GM18870 (cell line): ENCODE measurements around the gene HTN1.
"Not testable (repeated sequence)": the region's sequence is repeated elsewhere in the genome, so short reads cannot be mapped to it uniquely, and the experiment has no call there.

Experiments used
- ATAC-seq: cut with Tn5 transposase; IDR thresholded peaks from one replicate; pipeline ENCODE4 v1.9.1; 2021; ENCODE audit warnings: moderate library complexity; ENCODE audit not compliant: unreplicated experiment

Gene HTN1

DNA sequence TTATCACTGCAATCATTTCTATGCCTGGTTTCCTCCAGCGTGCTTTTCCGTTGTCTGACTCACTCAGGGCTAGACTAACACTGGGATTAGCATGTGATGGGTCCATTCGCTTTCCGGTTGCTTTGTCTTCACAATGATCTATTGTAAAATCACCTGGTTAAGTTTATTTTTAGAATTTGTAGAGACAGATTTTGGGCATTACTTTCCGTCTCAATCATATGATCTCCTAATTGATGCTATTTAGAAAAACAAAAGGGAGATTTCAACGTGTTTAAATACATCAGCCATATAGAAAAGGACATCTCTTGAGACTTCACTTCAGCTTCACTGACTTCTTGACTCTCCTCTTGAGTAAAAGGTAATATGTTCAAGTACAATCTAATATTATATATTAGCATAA, at the start of gene HTN1:
Gene HTN1, plus strand, starts transcription at position 301 of the 400 bp plus-strand sequence. CDS start 2,639 bp downstream, outside the sequence.
- ATAC-seq: not testable (repeated sequence)

DNA sequence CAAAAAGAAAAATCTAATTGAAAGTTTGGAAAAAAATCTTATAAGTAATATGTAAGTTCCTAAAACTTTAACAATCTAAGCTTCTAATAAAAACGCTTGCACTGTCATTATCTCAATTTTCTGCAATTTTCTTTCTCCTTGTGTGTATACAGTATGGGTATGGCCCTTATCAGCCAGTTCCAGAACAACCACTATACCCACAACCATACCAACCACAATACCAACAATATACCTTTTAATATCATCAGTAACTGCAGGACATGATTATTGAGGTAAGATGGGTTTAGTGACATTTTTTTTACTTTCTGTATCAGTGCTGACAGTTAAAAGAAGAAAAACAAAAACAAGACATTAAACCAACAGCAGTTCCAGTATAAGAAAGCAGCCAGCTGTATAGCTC, 49.5 kb upstream of the HTN1 start:
- no peak for ATAC-seq

DNA sequence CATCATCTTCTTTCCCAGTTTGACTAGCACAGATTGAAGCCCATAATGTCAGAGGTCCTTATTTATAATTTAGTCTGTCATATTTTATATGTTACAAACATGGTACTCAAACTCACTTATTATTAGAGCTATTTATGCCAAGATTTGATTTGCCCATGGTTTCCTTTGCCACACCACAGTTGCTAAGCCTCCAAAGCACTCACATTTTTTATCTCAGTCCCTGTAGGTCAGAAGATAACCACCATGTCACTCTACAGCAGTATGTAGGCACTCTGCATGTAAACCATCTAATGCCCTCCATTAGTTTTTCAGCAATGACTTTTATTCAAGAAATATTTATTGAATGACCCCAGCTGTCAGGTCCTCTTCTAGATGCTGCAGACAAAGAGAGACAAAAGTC, 47.7 kb upstream of the HTN1 start:
- no peak for ATAC-seq

DNA sequence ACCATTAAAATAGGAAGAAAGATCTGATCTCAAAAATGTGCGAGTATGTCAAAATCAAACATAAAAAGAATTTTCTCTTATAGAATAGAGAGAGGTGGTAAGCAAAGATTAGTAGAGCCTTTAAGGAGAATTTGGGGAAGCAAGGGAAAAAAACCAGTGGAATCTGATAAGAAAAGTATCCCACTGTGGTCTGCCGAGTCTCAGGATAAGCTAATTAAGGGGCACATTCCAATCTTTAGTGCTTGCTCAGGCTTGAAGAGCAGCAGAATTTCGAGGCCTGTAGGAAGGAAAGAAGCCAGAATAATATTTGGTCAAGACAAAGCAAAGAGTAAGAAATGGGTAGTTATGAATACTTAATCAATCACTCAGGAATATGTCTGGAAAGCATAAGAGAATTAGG, 41.5 kb upstream of the HTN1 start:
- no peak for ATAC-seq

DNA sequence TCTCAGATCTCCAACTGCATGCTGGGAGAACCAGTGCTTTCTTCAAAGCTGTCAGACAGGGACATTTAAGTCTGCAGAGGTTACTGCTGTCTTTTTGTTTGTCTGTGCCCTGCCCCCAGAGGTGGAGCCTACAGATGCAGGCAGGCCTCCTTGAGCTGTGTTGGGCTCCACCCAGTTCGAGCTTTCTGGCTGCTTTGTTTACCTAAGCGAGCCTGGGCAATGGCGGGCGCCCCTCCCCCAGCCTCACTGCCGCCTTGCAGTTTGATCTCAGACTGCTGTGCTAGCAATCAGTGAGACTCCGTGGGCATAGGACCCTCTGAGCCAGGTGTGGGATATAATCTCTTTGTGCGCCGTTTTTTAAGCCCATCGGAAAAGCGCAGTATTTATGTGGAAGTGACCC, 31.2 kb upstream of the HTN1 start:
- ATAC-seq: not testable (repeated sequence)

DNA sequence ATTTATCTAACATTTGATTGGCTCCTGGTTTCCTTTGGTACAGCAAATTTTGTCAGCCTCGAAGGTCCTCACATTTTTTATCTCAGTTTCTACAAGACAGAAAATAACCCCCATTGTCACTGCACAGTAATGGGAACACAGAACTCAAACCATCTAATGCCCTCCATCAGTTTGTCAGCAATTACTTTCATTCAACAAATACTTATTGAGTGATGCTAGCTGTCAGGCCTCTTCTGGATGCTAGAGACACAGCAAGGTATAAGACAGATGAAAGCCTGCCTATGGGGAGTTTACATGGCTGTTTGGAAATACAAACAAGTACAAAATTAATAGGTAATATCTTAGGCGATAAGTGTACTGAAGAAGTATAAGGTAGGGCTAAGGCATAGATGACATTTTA, 27.0 kb upstream of the HTN1 start:
- no peak for ATAC-seq

DNA sequence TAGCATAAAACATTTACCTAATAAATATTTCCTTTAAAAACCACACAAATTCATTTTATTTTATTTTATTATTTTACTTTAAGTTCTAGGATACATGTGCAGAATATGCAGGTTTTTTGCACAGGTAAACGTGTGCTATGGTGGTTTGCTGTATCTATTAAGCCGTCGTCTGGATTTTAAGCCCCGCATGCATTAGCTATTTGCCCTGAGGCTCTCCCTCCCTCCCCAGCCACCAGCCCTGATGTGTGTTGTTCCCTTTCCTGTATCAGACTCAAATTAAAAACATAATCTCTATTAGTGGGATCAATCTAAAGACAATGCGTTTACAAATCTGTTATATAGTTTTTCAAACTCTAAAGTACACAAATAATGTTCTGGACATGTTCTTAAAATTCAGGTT, 23.2 kb upstream of the HTN1 start:
- no peak for ATAC-seq

DNA sequence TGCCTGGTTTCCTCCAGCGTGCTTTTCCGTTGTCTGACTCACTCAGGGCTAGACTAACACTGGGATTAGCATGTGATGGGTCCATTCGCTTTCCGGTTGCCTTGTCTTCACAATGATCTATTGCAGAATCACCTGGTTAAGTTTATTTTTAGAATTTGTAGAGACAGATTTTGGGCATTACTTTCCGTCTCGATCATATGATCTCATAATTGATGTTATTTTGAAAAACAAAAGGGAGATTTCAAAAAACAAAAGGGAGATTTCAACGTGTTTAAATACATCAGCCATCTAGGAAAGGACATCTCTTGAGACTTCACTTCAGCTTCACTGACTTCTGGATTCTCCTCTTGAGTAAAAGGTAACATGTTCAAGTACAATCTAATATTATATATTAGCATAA, 22.1 kb upstream of the HTN1 start, which contains the start of gene HTN3:
Gene HTN3, plus strand, starts transcription at position 301 of the 400 bp plus-strand sequence. CDS start 2,282 bp downstream, outside the sequence.
- not testable (repeated sequence) for ATAC-seq

DNA sequence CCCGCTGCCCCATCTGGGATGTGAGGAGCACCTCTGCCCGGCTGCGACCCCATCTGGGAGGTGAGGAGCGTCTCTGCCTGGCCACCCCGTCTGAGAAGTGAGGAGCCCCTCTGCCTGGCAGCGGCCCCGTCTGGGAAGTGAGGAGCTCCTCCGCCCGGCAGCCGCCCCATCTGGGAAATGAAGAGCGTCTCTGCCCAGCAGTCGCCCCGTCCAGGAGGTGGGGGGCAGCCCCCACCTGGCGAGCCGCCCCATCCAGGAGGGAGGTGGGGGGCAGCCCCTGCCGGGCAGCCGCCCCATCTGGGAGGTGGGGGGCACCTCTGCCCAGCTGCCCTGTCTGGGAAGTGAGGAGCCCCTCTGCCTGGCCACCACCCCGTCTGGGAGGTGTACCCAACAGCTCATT, 12.7 kb upstream of the HTN1 start:
- not testable (repeated sequence) for ATAC-seq

DNA sequence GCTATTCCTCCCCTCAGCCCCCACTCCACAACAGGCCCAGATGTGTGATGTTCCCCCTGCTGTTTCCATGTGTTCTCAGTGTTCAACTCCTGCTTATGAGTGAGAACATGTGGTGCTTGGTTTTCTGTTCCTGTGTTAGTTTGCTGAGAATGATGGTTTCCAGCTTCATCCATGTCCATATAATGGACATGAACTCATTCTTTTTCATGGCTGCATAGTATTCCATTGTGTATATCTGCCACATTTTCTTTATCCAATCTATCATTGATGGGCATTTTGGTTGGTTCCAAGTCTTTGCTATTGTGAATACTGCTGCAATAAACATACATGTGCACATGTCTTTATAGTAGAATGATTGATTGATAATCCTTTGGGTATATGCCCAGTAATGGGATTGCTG, 10.3 kb upstream of the HTN1 start:
- not testable (repeated sequence) for ATAC-seq

DNA sequence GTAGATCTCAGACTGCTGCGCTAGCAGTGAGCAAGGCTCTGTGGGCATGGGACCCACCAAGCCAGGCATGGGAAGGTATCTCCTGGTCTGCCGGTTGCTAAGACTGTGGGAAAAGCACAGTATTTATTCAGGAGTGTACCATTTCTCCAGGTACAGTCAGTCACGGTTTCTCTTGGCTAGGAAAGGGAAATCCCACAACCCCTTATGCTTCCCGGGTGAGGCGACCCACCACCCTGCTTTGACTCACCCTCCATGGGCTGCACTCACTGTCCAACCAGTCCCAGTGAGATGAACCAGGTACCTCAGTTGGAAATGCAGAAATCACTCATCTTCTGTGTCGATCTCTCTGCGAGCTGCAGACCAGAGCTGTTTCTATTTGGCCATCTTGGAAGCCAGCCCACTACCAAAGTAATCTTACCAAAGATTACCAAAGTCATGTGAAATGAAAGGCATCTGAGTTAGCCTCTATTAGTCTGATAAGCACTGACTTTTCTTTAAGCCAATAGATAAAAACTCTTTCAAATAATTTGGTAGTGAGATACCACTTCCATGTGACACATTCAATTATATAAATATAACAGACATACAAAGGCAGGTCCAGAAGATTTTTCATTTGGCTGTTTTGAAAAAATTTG, 8.5 kb upstream of the HTN1 start:
- ATAC-seq: no peak

DNA sequence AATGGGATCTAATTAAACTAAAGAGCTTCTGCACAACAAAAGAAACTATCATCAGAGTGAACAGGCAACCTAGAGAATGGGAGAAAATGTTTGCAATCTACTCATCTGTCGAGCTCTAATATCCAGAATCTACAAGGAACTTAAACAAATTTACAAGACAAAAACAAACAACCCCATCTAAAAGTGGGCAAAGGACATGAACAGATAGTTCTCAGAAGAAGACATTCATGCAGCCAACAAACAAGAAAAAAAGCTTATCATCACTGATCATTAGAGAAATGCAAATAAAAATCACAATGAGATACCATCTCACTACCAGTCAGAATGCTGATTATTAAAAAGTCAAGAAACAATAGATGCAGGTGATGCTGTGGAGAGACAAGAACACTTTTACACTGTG, 6.3 kb downstream of the HTN1 start:
- not testable (repeated sequence) for ATAC-seq

DNA sequence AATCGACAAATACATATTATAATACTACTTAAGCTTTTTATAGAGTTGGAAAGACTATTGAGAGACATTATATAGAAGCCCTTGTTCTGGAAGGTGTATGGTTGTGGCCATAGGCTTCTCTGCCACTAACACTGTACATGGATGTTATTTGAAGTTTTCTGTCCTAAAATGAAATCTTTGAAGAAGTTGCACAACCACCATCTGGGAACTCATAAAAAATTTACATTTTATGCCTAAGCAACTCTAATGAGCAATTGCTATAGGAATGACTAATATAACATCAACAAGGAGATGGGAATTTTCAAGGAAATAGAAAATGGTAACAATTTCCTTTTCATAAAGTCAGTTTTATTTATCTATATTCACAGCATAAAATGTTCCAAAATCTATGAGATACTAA, 7.4 kb downstream of the HTN1 start:
- ATAC-seq: no peak

DNA sequence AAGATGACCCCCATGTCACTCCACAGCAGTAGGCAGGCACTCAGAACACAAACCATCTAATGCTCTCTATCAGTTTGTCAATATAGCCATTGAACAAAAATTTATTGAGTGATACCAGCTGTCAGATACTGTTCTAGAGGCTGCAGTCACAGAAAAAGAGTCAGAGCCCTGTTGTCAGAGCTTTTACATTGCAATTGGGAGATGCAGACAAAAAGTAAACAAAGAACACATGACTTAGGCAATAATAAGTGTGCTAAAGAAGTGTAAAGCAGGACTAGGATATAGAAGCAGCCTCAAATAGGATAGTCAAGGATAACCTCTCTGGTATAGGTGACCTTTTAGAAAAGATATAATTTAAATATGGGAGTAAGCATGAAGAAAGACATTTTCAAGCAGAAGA, 8.9 kb downstream of the HTN1 start:
- no peak for ATAC-seq

DNA sequence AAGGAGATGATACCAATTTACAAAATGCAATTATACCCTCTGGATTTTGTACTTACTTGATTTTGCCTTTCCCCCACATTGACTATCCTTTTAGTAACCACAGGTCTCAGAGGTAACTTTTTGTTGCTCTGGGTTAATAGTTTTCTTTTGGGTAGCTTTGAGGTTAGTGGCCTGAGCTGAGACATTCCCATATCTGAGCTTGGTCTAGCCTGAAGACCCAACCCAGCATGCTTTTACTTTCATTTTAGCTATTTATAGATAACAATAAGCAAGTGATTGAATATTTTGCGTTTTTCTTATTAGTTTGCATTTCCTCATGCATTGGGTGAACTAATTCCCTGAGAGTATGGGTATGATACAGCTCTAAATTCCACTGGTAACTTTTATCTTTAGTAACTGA, 11.8 kb downstream of the HTN1 start:
- peak; percentile 98 for ATAC-seq

DNA sequence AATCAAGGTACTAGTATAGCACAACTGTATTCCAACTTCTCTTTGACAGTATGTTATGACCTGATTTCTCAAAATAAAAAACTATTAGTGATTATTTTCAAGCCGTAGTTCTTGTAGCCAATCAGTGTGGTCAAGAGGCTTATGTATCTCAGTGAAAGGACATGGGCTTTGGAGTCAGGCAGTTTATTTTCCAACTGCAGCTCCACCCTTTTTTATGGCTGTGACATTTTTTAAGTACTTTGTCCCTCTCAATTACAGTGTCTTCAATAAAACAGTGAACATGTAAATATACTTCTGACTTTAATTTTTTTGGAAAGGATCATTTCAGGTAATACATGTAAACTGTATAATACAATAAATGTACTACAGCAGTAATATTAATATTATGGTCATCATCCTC, 30.0 kb downstream of the HTN1 start:
- no peak for ATAC-seq

DNA sequence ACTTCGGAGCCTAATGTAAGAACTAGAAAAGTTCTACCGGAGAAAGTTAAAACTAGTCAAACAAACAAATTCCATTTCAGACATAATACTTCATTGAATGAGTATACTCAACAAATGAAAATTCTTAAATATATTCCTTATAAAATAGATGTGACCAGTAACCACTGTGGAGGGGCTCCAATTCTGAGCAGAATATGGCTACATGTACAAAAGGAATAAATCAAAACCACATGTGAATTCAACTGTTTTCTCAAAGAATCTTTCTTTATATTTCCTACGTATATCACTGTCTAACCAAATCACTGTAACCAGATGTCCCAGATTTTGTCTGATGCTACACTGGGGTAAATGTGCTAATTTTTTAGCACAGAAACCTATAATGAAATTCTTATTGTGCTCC, 49.0 kb downstream of the HTN1 start:
- ATAC-seq: no peak
